GM12878 (cell line): Measurements from ENCODE around the gene SRP68. TPM values are rescaled to one million over a fixed set of nuclear protein-coding genes. Genes with fewer than 3 reads are reported as not detected.
A peak's percentile ranks its signal among the peaks of the same experiment; 100 is the strongest.

ENCODE experiments used
- ATAC-seq: fragments of 200-7000 bp; cut with Tn5 transposase; 3 replicates; pipeline ENCODE4 v1.9.1; 2020; ENCODE audit warnings: mild to moderate bottlenecking, moderate library complexity
- BruUV-seq: library from RNA; stranded (reverse); fragments of 400-500 nt; replicated peaks from 2 replicates; lab custom pipeline; 2021; lab: Mats Ljungman, UMichigan
- CTCF ChIA-PET: fragments of 300-600 bp; sonication (Branson Sonifier 250); formaldehyde crosslinking; extraction: SDS; loops from one replicate; lab custom pipeline; 2021; ENCODE audit warnings: inconsistent platforms; lab: Yijun Ruan, JAX
- POLR2A ChIA-PET: fragments of 350-600 bp; formaldehyde crosslinking; extraction: SDS; loops from one replicate; lab custom pipeline; 2021; ENCODE audit warnings: inconsistent platforms; lab: Charles Lee
- RAD21 ChIA-PET: fragments of 300-600 bp; sonication (Branson Sonifier 250); formaldehyde crosslinking; loops from one replicate; lab custom pipeline; 2023; ENCODE audit warnings: antibody characterized with exemption; ENCODE audit not compliant: unreplicated experiment; lab: Charles Lee
- SMC1A ChIA-PET: fragments of 300-600 bp; sonication (Branson Sonifier 250); formaldehyde crosslinking; loops from one replicate; lab custom pipeline; 2023; ENCODE audit not compliant: unreplicated experiment, uncharacterized antibody; lab: Charles Lee
- DNase-seq: peaks from one replicate; pipeline ENCODE4 v3.0.0-alpha.2; 2011; ENCODE audit warnings: low read depth, low spot score
- FAIRE-seq: peaks from 3 replicates; lab custom pipeline; 2011; peaks lifted over from hg19 to GRCh38; lab: Jason Lieb, UNC
- H2AFZ ChIP-seq: 2 replicates; pipeline ENCODE4 v1.6.0; 2011; ENCODE audit warnings: low read depth, low read length, control low read depth; ENCODE audit not compliant: control insufficient read depth
- H3K27ac ChIP-seq: 2 replicates; pipeline ENCODE4 v1.5.1; 2011; ENCODE audit warnings: control low read depth; ENCODE audit not compliant: control insufficient read depth, insufficient read depth
- H3K27me3 ChIP-seq, 2 experiments: replicated peaks in 1 of 2; 2 replicates each; pipeline versions ENCODE4 v1.6.0 to v1.6.1; 2011; ENCODE audit warnings: low read length in 1 of 2; ENCODE audit not compliant: control insufficient read depth in 2 of 2, insufficient read depth in 2 of 2
- H3K36me3 ChIP-seq, 2 experiments: 2 replicates each; pipeline ENCODE4 v1.5.1; 2011; ENCODE audit warnings: low read length in 1 of 2; ENCODE audit not compliant: control insufficient read depth in 2 of 2, insufficient read depth in 2 of 2
- H3K4me1 ChIP-seq: 2 replicates; pipeline ENCODE4 v1.6.1; 2011; ENCODE audit warnings: mild to moderate bottlenecking, low read length, moderate library complexity, mixed read lengths; ENCODE audit not compliant: control insufficient read depth, insufficient read depth
- H3K4me2 ChIP-seq: 2 replicates; pipeline ENCODE4 v1.6.0; 2011; ENCODE audit warnings: control low read depth; ENCODE audit not compliant: control insufficient read depth, insufficient read depth
- H3K4me3 ChIP-seq: fragments of 200-600 bp; sonication (generic); 2 replicates; pipeline ENCODE4 v1.5.1; 2016
- H3K79me2 ChIP-seq: 2 replicates; pipeline ENCODE4 v1.6.0; 2011; ENCODE audit warnings: low read length; ENCODE audit not compliant: control insufficient read depth, insufficient read depth
- H3K9ac ChIP-seq: 2 replicates; pipeline ENCODE4 v1.8.0; 2011; ENCODE audit warnings: low read length, control low read depth, mixed read lengths; ENCODE audit not compliant: control insufficient read depth, insufficient read depth
- H3K9me3 ChIP-seq: replicated peaks from 3 replicates; pipeline ENCODE4 v1.5.1; 2011; ENCODE audit warnings: mild to moderate bottlenecking, low read length; ENCODE audit not compliant: control insufficient read depth, insufficient read depth
- H4K20me1 ChIP-seq: 2 replicates; pipeline ENCODE4 v1.6.0; 2011; ENCODE audit not compliant: control insufficient read depth, insufficient read depth
- CBX5 ChIP-seq: sonication (generic); IDR thresholded peaks from 2 replicates; pipeline ENCODE4 v1.6.1; 2016; ENCODE audit warnings: low read depth, moderate library complexity, mild to moderate bottlenecking, inconsistent platforms
- ELK1 ChIP-seq: IDR thresholded peaks from 2 replicates; pipeline ENCODE4 v1.6.1; 2012; ENCODE audit warnings: low read depth, low read length, improper control_type of control experiment
- EP300 ChIP-seq, 2 experiments: fragments of 150-350 bp in 1 of 2; IDR thresholded peaks; 2 replicates each; pipeline ENCODE4 v1.6.1; 2011 to 2012; ENCODE audit warnings: low read depth in 2 of 2, low read length in 2 of 2, borderline replicate concordance in 1 of 2, improper control_type of control experiment in 1 of 2, inconsistent platforms in 1 of 2; ENCODE audit not compliant: control insufficient read depth in 1 of 2
- KDM1A ChIP-seq: fragments of 200-600 bp; sonication (generic); IDR thresholded peaks from 2 replicates; pipeline ENCODE4 v1.6.1; 2016; ENCODE audit warnings: borderline replicate concordance
- MEF2A ChIP-seq: IDR thresholded peaks from 2 replicates; pipeline ENCODE4 v1.6.1; 2011; ENCODE audit warnings: low read depth, mild to moderate bottlenecking, low read length, moderate library complexity; ENCODE audit not compliant: insufficient read depth
- MLLT1 ChIP-seq: fragments of 450-650 bp; IDR thresholded peaks from 2 replicates; pipeline ENCODE4 v1.6.1; 2016; ENCODE audit warnings: mild to moderate bottlenecking
- MYB ChIP-seq: fragments of 150-350 bp; IDR thresholded peaks from 2 replicates; pipeline ENCODE4 v1.6.1; 2014; ENCODE audit warnings: mild to moderate bottlenecking, low read depth, low read length, borderline replicate concordance
- NFIC ChIP-seq: IDR thresholded peaks from 2 replicates; pipeline ENCODE4 v1.6.1; 2012; ENCODE audit warnings: low read depth, mild to moderate bottlenecking, inconsistent platforms, low read length, moderate library complexity
- NR2C1 ChIP-seq: fragments of 450-650 bp; IDR thresholded peaks from 2 replicates; pipeline ENCODE4 v1.6.1; 2017; ENCODE audit warnings: antibody characterized with exemption, mild to moderate bottlenecking, moderate library complexity
- POLR2AphosphoS5 ChIP-seq: IDR thresholded peaks from 2 replicates; pipeline ENCODE4 v1.6.1; 2011; ENCODE audit warnings: mild to moderate bottlenecking, low read length, inconsistent platforms
- POU2F2 ChIP-seq: IDR thresholded peaks from 3 replicates; pipeline ENCODE4 v1.6.1; 2011; ENCODE audit warnings: low read depth, mild to moderate bottlenecking, low read length, borderline replicate concordance
- TCF3 ChIP-seq: IDR thresholded peaks from 2 replicates; pipeline ENCODE4 v1.6.1; 2012; ENCODE audit warnings: low read depth, mild to moderate bottlenecking, low read length, borderline replicate concordance; ENCODE audit not compliant: insufficient read depth
- USF2 ChIP-seq: IDR thresholded peaks from 2 replicates; pipeline ENCODE4 v1.6.1; 2011; ENCODE audit warnings: low read depth, low read length, improper control_type of control experiment, borderline replicate concordance
- ZNF217 ChIP-seq: fragments of 450-650 bp; IDR thresholded peaks from 2 replicates; pipeline ENCODE4 v1.6.1; 2017; ENCODE audit warnings: antibody characterized with exemption, mild to moderate bottlenecking
- ZNF24 ChIP-seq: fragments of 450-650 bp; IDR thresholded peaks from 2 replicates; pipeline ENCODE4 v1.6.1; 2017; ENCODE audit warnings: antibody characterized with exemption, mild to moderate bottlenecking
- ZNF622 ChIP-seq: fragments of 450-650 bp; IDR thresholded peaks from 2 replicates; pipeline ENCODE4 v1.6.1; 2017; ENCODE audit warnings: mild to moderate bottlenecking, inconsistent platforms
- whole genome bisulfite sequencing: methylation state at CpG from one replicate; pipeline ENCODE4 v1.1.6; 2016; ENCODE audit warnings: low lambda C conversion rate; ENCODE audit not compliant: insufficient replicate concordance, insufficient coverage; ENCODE audit errors: missing lambda C conversion rate; 5-methylcytosine and 5-hydroxymethylcytosine counted together
- in situ Hi-C: fragments of 300-500 bp; cut with MboI; formaldehyde crosslinking; loops from 9 replicates; pipeline ENCODE4 v1.14.3; 2018; ENCODE audit warnings: mixed read lengths
- intact Hi-C: fragments of 100-400 bp; cut with micrococcal nuclease; formaldehyde crosslinking; loops from one replicate; pipeline ENCODE4 v1.14.2; 2022; ENCODE audit not compliant: unreplicated experiment
- polyA plus RNA-seq, 11 experiments: library from polyadenylated mRNA; depleted of rRNA in 4 of 11; unstranded in 6 of 11; stranded (reverse) in 5 of 11; fragments of >200 nt; fragmentation: Nextera tagmentation in 4 of 11; fragmentation: Illumina TruSeq in 1 of 11; extraction: Ambion mirVana in 4 of 11; extraction: Trizol in 1 of 11; gene quantifications; 1 replicate in 1 of 11; 2 replicates in 10 of 11; pipeline versions ENCODE4 v1.2.1 to v1.2.3, GENCODE V29; 2011 to 2016; ENCODE audit warnings: inconsistent platforms in 2 of 11, missing spikeins in 2 of 11, low read depth in 1 of 11
- total RNA-seq, 4 experiments: library from RNA; depleted of rRNA in 3 of 4; stranded (reverse); fragments of >200 nt in 3 of 4; fragmentation: Illumina TruSeq in 1 of 4; extraction: Trizol in 1 of 4; gene quantifications; 2 replicates each; pipeline versions ENCODE4 v1.2.1 to v1.2.3, GENCODE V29; 2013 to 2021
- TF ChIP-seq, protein P1 (sequence below): fragments of 450-650 bp; IDR thresholded peaks from 2 replicates; pipeline ENCODE4 v1.6.1; 2017; ENCODE audit warnings: low read depth, mild to moderate bottlenecking, moderate library complexity

Gene SRP68
- total and polyA plus RNA-seq, 10 of the 15 experiments (the other 5 are each of a cell fraction or from before 2014, with no cell fraction given): 24.7 to 89.7 (median 62.7) TPM

DNA sequence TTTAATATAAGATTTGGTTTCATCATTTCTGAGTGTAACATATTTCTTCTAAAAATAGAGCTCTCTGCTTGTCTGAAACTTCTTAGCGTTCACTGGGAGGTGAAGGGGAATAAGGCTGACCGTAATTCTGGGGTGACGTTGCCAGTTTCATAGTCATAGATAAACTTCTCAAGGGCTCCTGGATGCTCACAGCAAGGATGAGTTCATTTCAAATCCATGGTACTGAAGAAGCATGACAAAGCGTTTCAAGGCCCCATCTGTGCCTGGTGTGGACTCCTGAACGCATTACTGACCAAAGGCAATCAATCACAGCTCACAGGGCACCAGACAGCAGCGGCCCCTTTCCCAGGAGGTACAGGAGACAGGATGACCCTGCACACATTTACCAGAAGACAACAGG is 33.2 kb downstream of the SRP68 start:
- CTCF ChIA-PET: no interaction called here
- no peaks in the 10 kb centered on the region for H3K4me1 ChIP-seq
- H2AFZ ChIP-seq: no peak overlapping the region
- H3K27ac ChIP-seq: no peak overlapping the region
- H3K79me2 ChIP-seq: no peaks in the 10 kb centered on the region
- RAD21 ChIA-PET: no interaction called here
- H3K36me3 ChIP-seq: peaks cover 24 to 38% of the 10 kb centered on the region in 2 experiments
- H3K4me3 ChIP-seq: no peak overlapping the region
- intact Hi-C loops (no loop called here), in situ Hi-C loops (no loop called here)
- no peak overlapping the region for H3K9ac ChIP-seq
- SMC1A ChIA-PET: no interaction called here
- BruUV-seq: TSS peak; percentile 67
- no peak for ATAC-seq
- no peak for TF ChIP-seq EP300 (IDR thresholded peaks at IDR 0.05; ENCODE audit: borderline replicate concordance in 1 of 2, control insufficient read depth in 1 of 2, low read depth in 2 of 2, low read length in 2 of 2)
- no peak for TF ChIP-seq NR2C1
- TF ChIP-seq MYB: no peak
- no peak for TF ChIP-seq ZNF622
- TF ChIP-seq TCF3: no peak
- TF ChIP-seq POLR2AphosphoS5: no peak
- TF ChIP-seq, protein P1, sequence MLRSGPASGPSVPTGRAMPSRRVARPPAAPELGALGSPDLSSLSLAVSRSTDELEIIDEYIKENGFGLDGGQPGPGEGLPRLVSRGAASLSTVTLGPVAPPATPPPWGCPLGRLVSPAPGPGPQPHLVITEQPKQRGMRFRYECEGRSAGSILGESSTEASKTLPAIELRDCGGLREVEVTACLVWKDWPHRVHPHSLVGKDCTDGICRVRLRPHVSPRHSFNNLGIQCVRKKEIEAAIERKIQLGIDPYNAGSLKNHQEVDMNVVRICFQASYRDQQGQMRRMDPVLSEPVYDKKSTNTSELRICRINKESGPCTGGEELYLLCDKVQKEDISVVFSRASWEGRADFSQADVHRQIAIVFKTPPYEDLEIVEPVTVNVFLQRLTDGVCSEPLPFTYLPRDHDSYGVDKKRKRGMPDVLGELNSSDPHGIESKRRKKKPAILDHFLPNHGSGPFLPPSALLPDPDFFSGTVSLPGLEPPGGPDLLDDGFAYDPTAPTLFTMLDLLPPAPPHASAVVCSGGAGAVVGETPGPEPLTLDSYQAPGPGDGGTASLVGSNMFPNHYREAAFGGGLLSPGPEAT: no peak
- TF ChIP-seq CBX5: no peak
- TF ChIP-seq MLLT1: no peak
- no peak for TF ChIP-seq POU2F2
- no peak for TF ChIP-seq ELK1
- no peak for TF ChIP-seq MEF2A
- no peak for TF ChIP-seq KDM1A
- TF ChIP-seq USF2: no peak
- no peak for TF ChIP-seq ZNF24
- no peak for TF ChIP-seq ZNF217
- no peak for TF ChIP-seq NFIC
- no peaks in the 10 kb centered on the region for H4K20me1 ChIP-seq
- no peak for DNase-seq
- H3K4me2 ChIP-seq: no peak overlapping the region
- no peak for FAIRE-seq
- H3K9me3 ChIP-seq: no peaks in the 10 kb centered on the region
- 91% methylated on average over 6 of the region's 6 CpGs for WGBS
- POLR2A ChIA-PET: no interaction called here
- H3K27me3 ChIP-seq: no peaks in the 10 kb centered on the region
